NCI-H2227 (cell line): ENCODE data around the gene IRAK2.
A peak's percentile ranks its signal among the peaks of the same experiment; 100 is the strongest.

Experiments
- DNase-seq: peaks from one replicate; lab custom pipeline; 2025; ENCODE audit not compliant: unreplicated experiment; lab: John Stamatoyannopoulos, UW

The IRAK2 gene

DNA sequence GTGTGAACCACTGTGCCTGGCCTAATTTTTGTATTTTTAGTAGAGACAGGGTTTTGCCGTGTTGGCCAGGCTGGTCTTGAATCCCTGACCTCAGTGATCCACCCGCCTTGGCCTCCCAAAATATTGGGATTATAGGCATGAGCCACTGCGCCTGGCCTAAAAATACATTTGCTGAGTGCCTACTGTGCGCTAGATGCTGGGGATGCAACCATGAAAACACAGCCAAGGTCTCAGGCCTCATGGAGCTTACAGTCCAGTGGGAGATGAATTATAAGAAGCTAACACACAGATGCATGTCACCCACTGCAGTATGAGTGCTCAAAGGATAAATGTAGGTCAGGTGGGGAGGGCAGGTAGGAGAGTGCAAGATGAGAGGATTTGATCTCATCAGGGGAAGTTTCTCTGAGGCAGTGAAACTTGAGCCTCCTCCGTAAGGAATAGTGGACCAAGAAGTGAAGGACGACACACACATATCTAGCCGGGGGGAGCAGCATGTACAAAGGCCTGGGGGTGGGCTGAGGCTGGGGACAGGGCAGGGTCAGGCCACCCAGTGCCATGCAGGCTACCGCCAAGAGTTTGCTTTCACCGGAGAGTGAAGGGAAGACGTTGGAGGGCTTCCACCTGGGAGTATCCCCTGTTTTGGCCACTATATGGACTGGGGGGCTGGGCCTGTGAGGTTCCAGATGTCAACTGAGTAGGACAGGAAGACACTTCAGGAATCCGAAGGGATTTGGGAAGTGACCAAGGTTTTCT, 24.3 kb downstream of the IRAK2 start:
- no peak for DNase-seq

GRCh38 chr3:10189557-10190354, 25.0 kb downstream of the IRAK2 start:
- no peak for DNase-seq

DNA sequence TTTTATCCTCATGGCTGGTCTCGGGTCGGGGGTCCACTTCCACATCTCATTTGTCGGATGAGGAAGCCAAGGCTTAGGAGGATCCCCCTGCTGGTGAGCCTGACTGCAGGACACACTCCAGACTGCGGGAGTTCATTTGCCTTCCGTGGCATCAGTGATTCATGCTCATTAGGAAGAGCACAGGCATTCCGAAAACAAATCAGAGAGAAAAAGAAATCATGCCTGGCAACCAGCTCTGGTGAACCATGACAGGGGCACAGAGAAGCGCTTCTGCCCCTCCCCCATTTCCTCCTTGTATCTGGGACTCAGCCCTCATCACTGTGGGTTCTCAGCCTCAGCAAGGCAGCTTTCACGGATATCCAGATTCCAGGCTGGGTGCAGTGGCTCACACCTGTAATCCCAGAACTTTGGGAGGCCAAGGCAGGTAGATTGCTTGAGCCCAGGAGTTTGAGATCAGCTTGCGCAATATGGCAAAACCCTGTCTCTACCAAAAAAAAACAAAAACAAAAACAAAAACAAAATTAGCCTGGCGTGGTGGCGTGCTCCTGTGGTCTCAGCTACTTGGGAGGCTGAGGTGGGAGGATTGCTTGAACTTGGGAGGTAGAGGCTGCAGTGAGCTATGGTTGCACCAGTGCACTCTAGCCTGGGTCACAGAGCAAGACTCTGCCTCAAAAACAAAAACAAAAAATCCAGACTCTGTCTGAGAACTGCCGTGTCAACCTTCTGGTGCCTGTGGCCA, 28.4 kb downstream of the IRAK2 start:
- DNase-seq, result no peak

- DNase-seq, result no peak
Measured at GRCh38 chr3:10193692-10194327, 29.1 kb downstream of the IRAK2 start.

GRCh38 chr3:10194328-10195071, 29.8 kb downstream of the IRAK2 start:
- no peak for DNase-seq

- DNase-seq, result no peak
Measured at GRCh38 chr3:10195366-10196089, 30.8 kb downstream of the IRAK2 start.

DNA sequence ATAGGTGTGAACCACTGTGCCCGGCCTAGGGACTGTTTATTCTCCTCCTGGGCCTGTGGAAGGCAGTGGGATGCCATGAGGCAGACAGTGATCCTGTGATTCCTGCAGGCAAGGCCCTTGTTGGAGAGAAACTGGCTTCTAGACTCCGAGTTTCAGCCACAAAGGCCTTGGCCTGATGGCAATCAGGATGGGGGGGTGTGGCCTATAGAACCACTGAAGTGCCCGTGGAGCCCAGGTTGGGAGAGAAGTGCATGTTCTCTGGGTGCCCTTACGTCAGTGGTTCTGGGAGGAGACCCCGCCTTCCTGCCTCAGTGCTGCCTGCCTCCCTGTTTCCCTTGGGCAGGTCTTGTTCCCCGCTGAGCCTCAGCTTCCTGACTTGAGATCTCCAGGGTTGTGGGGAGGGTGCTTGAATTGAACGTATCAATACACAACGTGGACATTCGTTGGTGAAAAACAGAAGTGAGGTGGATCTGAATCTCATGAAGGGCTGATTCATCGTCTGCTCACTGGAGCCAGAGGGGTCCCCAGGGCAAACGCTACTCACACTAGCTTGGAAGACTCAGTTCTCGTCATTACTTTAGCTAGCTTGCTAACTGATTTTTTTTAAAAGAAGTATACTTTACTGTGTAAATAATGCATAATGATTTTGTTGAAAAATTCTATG, 31.8 kb downstream of the IRAK2 start:
- DNase-seq, result no peak

DNA sequence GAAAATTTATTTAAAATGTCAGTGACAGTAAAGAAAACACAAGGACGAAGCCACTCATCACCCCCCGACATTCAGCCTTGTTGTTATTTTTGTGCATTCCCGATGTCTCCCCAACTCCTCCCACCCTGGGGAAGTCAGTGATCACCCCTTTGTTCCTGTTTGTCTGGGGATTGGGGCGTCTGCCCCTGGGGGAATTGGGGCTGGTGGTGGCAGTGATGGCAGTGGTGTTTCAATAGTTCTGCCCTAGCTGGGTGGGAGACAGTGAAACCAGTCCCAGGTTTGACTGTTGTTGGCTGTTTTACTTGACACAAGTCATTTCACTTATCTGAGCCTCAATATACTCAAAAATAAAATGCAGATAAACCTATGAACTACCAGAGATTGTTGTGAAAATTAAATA, 33.5 kb downstream of the IRAK2 start:
- DNase-seq, result no peak

DNA sequence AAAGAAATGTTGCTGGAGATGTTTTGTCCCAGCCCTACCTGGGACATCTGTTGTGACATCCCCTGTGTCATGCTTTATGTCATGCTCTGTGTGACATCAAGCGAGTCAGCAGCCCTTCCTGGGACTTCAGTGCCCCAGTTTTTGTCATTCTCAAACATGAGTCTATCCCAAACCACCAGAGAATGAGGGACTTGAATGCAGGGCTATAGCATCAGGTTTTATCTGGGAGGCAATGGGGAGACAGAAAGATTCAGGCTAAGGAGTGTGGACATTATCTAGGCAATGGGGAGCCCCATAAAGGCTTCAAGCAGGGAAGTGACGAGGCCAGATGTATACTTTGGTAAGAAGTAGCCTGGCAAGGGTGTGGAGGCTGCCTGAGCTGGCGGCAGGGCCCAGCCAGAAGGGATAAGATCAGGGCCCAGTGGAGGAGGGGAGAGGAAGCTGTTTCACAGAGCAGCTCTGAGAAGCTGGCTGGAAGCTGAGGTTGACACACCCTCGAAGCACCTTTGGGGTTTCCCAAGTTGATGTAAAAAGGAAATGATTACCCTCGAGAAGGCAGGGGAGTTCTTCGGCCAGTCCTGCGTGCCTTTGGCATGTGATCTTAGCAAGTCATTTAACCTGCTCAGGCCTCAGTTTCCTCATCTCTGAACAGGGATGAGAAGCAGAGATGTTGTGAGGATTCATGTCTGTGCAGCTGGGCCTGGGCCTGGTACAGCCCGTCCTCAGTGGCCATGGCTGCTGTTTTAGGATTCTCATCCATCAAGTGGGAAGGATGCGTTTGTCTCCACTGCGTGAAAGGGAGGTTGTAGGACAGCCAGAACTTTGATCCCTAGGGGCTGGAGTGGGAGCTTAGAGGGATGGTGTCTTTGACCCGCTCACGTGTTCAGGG, 34.3 kb downstream of the IRAK2 start:
- DNase-seq, result no peak

GRCh38 chr3:10204921-10205320, 40.2 kb downstream of the IRAK2 start:
- no peak for DNase-seq

GRCh38 chr3:10205451-10206165, 40.9 kb downstream of the IRAK2 start:
- DNase-seq, result no peak

- DNase-seq, result no peak
Measured at GRCh38 chr3:10206166-10206511, 41.4 kb downstream of the IRAK2 start.

DNA sequence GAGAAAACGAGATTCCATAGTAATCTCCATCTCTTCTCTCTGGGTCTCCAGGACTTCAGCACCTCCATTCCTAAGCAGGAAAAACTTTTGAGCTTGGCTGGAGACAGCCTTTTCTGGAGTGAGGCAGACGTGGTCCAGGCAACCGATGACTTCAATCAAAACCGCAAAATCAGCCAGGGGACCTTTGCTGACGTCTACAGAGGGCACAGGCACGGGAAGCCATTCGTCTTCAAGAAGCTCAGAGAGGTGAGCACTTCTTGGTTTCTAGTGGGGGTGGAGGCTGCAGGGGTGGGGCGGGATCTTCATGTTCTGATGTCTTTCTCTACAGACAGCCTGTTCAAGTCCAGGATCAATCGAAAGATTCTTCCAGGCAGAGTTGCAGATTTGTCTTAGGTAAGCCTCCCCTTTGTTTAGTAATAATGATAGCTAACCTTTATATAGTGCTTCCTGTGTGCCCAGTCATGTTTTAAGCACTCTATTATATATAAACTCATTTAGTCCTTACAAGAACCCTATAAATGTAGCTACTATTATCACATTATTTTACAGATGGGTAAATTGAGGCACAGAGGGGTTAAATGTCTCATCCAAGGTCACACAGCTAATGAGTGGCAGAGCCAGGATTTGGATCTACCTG, 48.6 kb downstream of the IRAK2 start:
- DNase-seq, result no peak

- DNase-seq, result no peak
Measured at GRCh38 chr3:10215578-10216368, 51.1 kb downstream of the IRAK2 start.

GRCh38 chr3:10217359-10217758, 52.6 kb downstream of the IRAK2 start:
- no peak for DNase-seq

- peak; percentile 22 for DNase-seq
Measured at GRCh38 chr3:10219737-10220136, 55.0 kb downstream of the IRAK2 start.
